NCI-H1436 treated with DMSO at 0.1 percent for 48 hours (cell line): ENCODE results near the gene PPARD.

Experiments used
- DNase-seq: peaks from one replicate; lab custom pipeline; 2025; lab: John Stamatoyannopoulos, UW

The PPARD gene

GRCh38 chr6:35356391-35356790, 14.0 kb downstream of the PPARD start:
- DNase-seq: no peak

GRCh38 chr6:35357677-35358076, 15.3 kb downstream of the PPARD start:
- no peak for DNase-seq

DNA sequence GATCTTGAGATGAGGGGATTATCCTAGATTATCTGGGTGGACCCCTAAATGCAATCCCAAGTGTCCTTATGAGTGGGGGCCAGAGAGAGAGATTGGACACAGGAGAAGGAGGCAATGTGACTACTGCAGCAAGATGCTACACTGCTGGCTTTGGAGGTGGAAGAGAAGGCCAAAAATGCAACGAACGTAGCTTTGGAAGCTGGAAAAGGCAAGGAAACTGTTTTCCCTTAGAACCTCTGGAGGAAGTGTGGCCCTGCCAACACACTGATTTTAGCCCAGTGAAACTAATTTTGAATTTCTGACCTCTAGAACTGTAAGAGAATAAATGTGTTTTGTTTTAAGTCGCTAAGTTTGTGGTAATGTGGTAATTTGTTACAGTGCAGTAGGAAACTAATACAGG, 15.7 kb downstream of the PPARD start:
- DNase-seq: no peak

- DNase-seq: no peak
Measured at GRCh38 chr6:35359346-35359743, 17.0 kb downstream of the PPARD start.

GRCh38 chr6:35359744-35360348, 17.5 kb downstream of the PPARD start:
- DNase-seq: no peak

DNA sequence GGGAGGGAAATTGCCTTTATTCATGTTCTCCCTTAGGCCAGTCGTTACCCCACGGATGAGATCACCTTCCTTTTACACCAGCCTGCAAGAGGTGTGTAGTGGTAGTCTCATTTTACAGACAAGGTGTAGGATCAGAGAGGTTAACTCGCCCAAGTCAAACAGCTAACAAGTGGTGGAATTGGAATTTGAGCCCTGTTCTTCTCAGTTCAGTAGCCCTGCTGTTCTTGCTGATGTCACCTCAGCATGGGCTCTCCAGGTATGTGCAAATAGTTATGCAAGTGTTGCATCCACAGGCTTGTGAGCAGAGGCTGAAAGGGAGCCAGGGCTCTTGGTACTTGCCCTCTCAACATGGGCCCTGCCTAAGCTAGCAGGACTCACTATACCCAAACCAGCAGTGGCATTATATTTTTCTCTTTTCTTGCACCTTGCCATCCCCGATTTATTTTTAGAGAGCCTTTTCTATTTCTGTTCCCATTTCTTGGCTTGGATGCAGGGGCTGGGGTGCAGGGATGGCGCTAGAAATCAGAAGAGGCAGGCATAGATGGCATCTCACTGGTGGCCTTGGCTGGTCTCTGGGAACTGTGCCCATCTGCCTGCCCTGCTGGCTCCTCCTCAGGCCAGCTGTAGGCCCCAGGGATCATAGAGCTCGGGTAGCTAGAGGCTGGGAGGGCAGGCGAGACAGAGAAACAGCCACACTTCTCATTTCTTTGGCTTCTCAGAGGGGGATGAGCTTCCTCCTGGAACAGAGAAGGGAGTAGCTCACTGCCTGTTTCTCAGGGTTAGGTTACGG, 18.2 kb downstream of the PPARD start:
- no peak for DNase-seq

DNA sequence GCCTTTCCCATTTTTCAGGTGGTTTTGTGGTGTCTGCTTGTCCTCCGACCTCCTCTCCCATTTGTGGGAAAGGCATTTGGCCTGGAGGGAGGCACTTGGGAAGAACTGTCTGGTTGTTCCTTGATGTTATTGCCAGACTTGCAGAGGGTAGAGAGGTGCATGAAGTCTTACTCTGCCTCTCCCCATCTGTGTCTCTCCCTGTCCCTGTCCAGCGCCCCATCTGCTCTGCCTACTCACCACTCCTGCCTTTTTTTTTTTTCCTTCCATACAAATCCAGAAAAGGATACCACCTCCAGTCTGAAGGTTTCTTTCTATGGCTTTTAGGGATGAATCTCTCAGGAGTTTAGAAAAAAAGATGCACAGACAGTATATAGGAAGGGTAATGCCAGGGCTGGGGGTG, 19.8 kb downstream of the PPARD start:
- DNase-seq: no peak

- peak; percentile 93 for DNase-seq
Measured at GRCh38 chr6:35363293-35363750, 21.0 kb downstream of the PPARD start.

GRCh38 chr6:35365594-35366203, 23.3 kb downstream of the PPARD start:
- DNase-seq: no peak

GRCh38 chr6:35366204-35366596, 23.8 kb downstream of the PPARD start:
- DNase-seq: no peak

DNA sequence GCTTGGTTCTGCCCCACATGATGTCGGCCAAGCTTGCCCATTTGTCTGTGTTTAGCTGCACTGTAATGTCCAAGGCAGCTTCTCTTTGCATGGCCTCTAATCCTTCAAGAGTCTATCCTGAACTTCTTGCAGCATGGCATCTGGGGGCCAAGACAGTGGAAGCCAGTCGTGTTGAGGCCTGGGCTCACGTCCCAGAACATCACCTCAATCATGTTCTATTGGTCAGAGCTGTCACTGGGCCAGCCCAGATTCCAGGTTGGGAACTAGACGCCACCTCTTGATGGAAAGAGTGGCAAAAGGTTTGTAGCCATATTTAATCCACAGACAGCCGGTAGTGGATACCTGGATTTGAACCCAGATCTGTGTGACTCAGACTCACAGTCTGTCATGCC, 25.3 kb downstream of the PPARD start:
- no peak for DNase-seq

GRCh38 chr6:35368038-35368887, 25.9 kb downstream of the PPARD start:
- no peak for DNase-seq

DNA sequence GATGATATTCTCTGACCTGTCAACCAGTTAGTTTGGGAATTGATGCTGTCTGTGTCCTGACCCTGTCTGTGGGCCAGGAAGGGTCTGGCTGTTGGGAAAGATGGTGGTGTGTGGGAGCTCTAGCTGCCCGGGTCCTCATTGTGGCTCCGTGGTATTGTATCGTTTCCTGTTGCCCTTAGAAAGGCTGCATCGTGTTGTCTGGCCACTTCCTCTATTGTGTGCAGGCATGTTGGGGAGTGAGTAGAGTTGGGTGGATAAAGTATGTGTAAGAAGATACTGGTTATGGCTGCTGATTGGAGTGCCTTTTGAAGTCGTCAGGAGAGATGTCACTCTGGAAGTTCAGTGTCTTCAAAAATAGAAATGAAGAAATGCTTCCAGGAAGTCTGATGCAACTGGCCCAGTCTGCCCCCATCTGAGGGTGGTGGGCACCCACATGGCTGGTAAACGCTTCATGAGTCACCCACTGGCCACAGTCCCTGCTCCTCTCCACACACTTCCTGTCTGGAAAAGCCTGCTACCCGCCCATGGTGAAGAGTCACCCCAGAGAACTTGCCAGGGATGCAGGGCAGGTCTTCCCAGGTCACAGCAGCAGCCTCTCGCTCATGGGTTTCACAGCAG, 27.9 kb downstream of the PPARD start:
- DNase-seq: no peak

GRCh38 chr6:35370785-35371493, 28.6 kb downstream of the PPARD start:
- no peak for DNase-seq

DNA sequence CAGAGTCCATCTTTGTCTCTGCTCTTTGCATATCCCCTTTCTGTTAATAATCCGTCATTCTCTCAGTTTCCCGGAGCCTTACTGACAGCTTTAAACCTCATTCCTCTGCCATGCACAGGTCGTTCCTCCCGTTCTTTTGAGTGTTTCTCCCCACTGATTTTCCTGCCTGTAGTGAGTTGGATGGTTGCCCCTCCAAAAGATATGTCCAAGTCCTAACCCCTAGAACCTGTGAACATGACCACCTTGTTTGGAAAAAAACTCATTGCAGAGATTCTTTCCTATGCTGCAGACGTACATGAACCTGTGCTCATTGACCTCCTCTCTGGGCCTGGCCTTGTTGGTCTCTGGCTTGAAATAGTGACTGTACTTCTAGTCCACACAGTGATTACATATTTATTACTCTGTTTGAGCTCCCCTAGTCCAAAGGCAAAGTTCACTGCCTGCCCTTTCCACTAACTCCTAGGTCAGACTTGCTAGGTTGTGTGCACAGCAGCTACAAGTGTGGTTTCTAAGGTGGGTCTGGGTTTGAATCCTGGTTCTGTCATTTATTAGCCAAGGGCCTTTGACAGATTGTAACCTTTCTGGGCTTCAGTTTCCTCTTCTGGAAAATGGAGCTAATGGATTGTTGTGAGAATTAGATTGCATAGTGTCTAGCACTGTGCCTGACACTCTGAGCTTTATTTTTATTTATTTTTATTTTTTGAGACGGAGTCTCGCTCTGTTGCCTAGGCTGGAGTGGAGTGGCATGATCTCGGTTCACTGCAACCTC, 29.3 kb downstream of the PPARD start:
- no peak for DNase-seq

DNA sequence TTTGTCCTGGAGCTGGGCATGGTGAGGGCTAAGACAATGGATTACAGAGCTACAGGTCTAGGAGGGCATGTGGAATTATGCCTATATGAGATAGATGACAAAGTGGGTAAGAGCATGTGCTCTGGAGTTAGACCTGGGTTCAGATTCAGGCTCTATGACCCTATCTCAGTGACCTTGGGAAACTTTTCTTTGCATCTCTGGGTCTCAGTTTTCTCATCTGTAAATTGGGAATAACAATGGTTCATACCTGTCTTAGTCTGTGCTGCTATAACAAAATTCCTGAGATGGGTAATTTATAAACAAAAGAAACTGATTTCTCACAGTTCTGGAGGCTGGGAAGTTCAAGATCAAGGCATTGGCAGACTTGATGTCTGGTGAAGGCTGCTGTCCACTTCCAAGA, 30.3 kb downstream of the PPARD start:
- DNase-seq: no peak

- no peak for DNase-seq
Measured at GRCh38 chr6:35376281-35376680, 33.9 kb downstream of the PPARD start.

- no peak for DNase-seq
Measured at GRCh38 chr6:35377002-35377401, 34.6 kb downstream of the PPARD start.

DNA sequence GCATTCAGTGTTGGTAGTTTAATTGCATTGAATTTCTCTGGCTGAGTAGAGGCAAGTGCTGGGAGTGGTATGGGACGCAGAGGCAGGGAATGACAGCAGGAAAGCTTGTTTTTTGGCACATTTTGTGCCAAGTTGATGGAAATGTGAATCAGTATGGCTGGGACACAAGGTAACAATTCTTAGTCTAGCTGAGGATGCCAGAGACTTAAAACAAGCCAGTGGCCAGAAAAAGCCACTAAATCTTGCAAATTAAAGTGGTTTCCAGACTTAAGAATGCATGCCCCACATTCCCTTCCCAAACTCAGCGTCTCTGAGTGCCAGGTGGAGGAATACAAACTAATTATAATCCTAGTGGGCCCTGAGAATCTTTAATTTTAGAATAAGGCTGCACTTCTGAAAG, 35.9 kb downstream of the PPARD start:
- no peak for DNase-seq

GRCh38 chr6:35381132-35381531, 38.8 kb downstream of the PPARD start:
- DNase-seq: no peak

- no peak for DNase-seq
Measured at GRCh38 chr6:35382015-35382414, 39.7 kb downstream of the PPARD start.
